Endothelial cell of umbilical vein (primary cell): ENCODE measurements around the gene ACADVL. TPM values are rescaled to one million over a fixed set of nuclear protein-coding genes. Genes with fewer than 3 reads are reported as not detected.

ENCODE experiments used
- BruUV-seq: library from RNA; stranded (reverse); fragments of 400-500 nt; replicated peaks from 2 replicates; lab custom pipeline; 2021; lab: Mats Ljungman, UMichigan
- CTCF ChIA-PET: fragments of 300-600, 350-600 bp; sonication (Branson Sonifier 250); formaldehyde crosslinking; loops from one replicate; lab custom pipeline; 2021; ENCODE audit warnings: antibody characterized with exemption, inconsistent platforms; lab: Charles Lee
- POLR2A ChIA-PET: fragments of 300-600, 350-600 bp; sonication (Branson Sonifier 250); formaldehyde crosslinking; loops from one replicate; lab custom pipeline; 2021; ENCODE audit warnings: antibody characterized with exemption, inconsistent platforms; lab: Charles Lee
- DNase-seq: peaks from one replicate; pipeline ENCODE4 v3.0.0-alpha.2; 2011; ENCODE audit warnings: low read depth, low spot score
- FAIRE-seq: peaks from 2 replicates; lab custom pipeline; 2011; peaks lifted over from hg19 to GRCh38; lab: Jason Lieb, UNC
- H2AFZ ChIP-seq: 2 replicates; pipeline ENCODE4 v1.6.0; 2012; ENCODE audit warnings: low read depth, low read length, control low read depth, inconsistent platforms
- H3K27ac ChIP-seq: 2 replicates; pipeline ENCODE4 v1.5.1; 2011; ENCODE audit warnings: low read depth, mild to moderate bottlenecking, control low read depth, low read length, moderate library complexity; ENCODE audit not compliant: insufficient read depth
- H3K27me3 ChIP-seq, 2 experiments: 2 replicates each; pipeline versions ENCODE4 v1.6.0 to v1.6.1; 2011; ENCODE audit warnings: low read length in 2 of 2, mixed read lengths in 1 of 2; ENCODE audit not compliant: control insufficient read depth in 2 of 2, insufficient read depth in 2 of 2
- H3K36me3 ChIP-seq, 2 experiments: 2 replicates in 1 of 2; 3 replicates in 1 of 2; pipeline ENCODE4 v1.5.1; 2011; ENCODE audit warnings: low read length in 2 of 2, mild to moderate bottlenecking in 1 of 2, moderate library complexity in 1 of 2; ENCODE audit not compliant: control insufficient read depth in 2 of 2, insufficient read depth in 2 of 2; ENCODE audit errors: extremely low read depth in 1 of 2
- H3K4me1 ChIP-seq: 3 replicates; pipeline ENCODE4 v1.5.1; 2011; ENCODE audit warnings: mild to moderate bottlenecking, low read length; ENCODE audit not compliant: control insufficient read depth, insufficient read depth; ENCODE audit errors: extremely low read depth
- H3K4me2 ChIP-seq: 2 replicates; pipeline ENCODE4 v1.6.1; 2011; ENCODE audit warnings: low read length, control low read depth, mixed read lengths; ENCODE audit not compliant: insufficient read depth
- H3K4me3 ChIP-seq, 3 experiments: fragments of 200-600 bp in 1 of 3; sonication (generic), shearing (Covaris generic) in 1 of 3; replicated peaks in 1 of 3; 2 replicates each; pipeline ENCODE4 v1.5.1; 2011 to 2016; ENCODE audit warnings: control low read depth in 3 of 3, low read length in 3 of 3, mild to moderate bottlenecking in 2 of 3, inconsistent platforms in 1 of 3, low read depth in 1 of 3, moderate library complexity in 1 of 3; ENCODE audit not compliant: insufficient read depth in 1 of 3
- H3K79me2 ChIP-seq: 2 replicates; pipeline ENCODE4 v1.6.0; 2012; ENCODE audit warnings: low read length, inconsistent platforms; ENCODE audit not compliant: control insufficient read depth, insufficient read depth
- H3K9ac ChIP-seq: replicated peaks from 2 replicates; pipeline ENCODE3; 2011; ENCODE audit warnings: low read length, control low read depth; ENCODE audit not compliant: insufficient read depth; ENCODE audit errors: extremely low read depth
- H3K9me1 ChIP-seq: replicated peaks from 3 replicates; pipeline ENCODE4 v1.6.0; 2011; ENCODE audit warnings: mild to moderate bottlenecking, low read length; ENCODE audit not compliant: control insufficient read depth, insufficient read depth; ENCODE audit errors: extremely low read depth
- H3K9me3 ChIP-seq: replicated peaks from 2 replicates; pipeline ENCODE4 v1.5.1; 2012; ENCODE audit warnings: low read length, inconsistent platforms; ENCODE audit not compliant: control insufficient read depth, insufficient read depth
- H4K20me1 ChIP-seq: replicated peaks from 2 replicates; pipeline ENCODE3; 2011; ENCODE audit warnings: mild to moderate bottlenecking, low read length; ENCODE audit not compliant: control insufficient read depth, insufficient read depth; ENCODE audit errors: extremely low read depth
- CTCF ChIP-seq, 2 donors: IDR thresholded peaks; 1 replicate in 1 of 2; 2 replicates in 1 of 2; pipeline ENCODE4 v1.5.1; 2011; ENCODE audit warnings: low read length in 2 of 2, mild to moderate bottlenecking in 2 of 2, moderate library complexity in 2 of 2, control low read depth in 1 of 2, inconsistent platforms in 1 of 2, low read depth in 1 of 2; ENCODE audit not compliant: insufficient read depth in 1 of 2; ENCODE audit errors: extremely low read depth in 1 of 2
- EZH2 ChIP-seq: IDR thresholded peaks from 2 replicates; pipeline ENCODE4 v1.6.1; 2012; ENCODE audit warnings: borderline replicate concordance, low read depth, mild to moderate bottlenecking, moderate library complexity, low read length, inconsistent platforms; ENCODE audit not compliant: severe bottlenecking
- FOS ChIP-seq: IDR thresholded peaks from 2 replicates; pipeline ENCODE4 v1.6.1; 2011; ENCODE audit warnings: mild to moderate bottlenecking, low read length, moderate library complexity, borderline replicate concordance; ENCODE audit not compliant: insufficient read depth
- GATA2 ChIP-seq: IDR thresholded peaks from 2 replicates; pipeline ENCODE4 v1.7.0; 2011; ENCODE audit warnings: low read depth, mild to moderate bottlenecking, moderate library complexity, mixed read lengths, low read length; ENCODE audit not compliant: insufficient read length, insufficient read depth
- JUN ChIP-seq: IDR thresholded peaks from 2 replicates; pipeline ENCODE4 v1.6.1; 2011; ENCODE audit warnings: borderline replicate concordance, low read depth; ENCODE audit not compliant: insufficient read length, insufficient read depth
- MAX ChIP-seq: IDR thresholded peaks from 2 replicates; pipeline ENCODE4 v1.6.1; 2011; ENCODE audit not compliant: insufficient read depth, insufficient read length
- MYC ChIP-seq: IDR thresholded peaks from one replicate; pipeline ENCODE4 v1.6.1; 2011; ENCODE audit warnings: mild to moderate bottlenecking, low read depth, low read length
- POLR2A ChIP-seq: IDR thresholded peaks from 2 replicates; pipeline ENCODE4 v1.6.1; 2012; ENCODE audit warnings: low read depth, mild to moderate bottlenecking, control low read depth, low read length
- dilution Hi-C: fragments of 300-500 bp; cut with MboI; formaldehyde crosslinking; loops from one replicate; pipeline ENCODE4 v1.15.0; 2019; ENCODE audit warnings: low sequenced_read_pairs; ENCODE audit not compliant: extremely low pct_ligation_motif_present
- intact Hi-C: fragments of 100-400 bp; cut with micrococcal nuclease; formaldehyde crosslinking; loops from one replicate; pipeline ENCODE4 v1.10.0; 2022
- polyA plus RNA-seq, 4 experiments: library from polyadenylated mRNA; depleted of rRNA in 3 of 4; stranded (reverse) in 3 of 4; unstranded in 1 of 4; fragments of >200 nt; gene quantifications; 2 replicates each; pipeline versions ENCODE4 v1.2.1 to v1.2.3, GENCODE V29; 2011 to 2012; ENCODE audit warnings: missing spikeins in 1 of 4
- total RNA-seq: library from RNA; stranded (reverse); gene quantifications from 2 replicates; pipeline ENCODE4 v1.2.3, GENCODE V29; 2021

ACADVL gene
- total and polyA plus RNA-seq, 2 donors (not counting 3 experiments of a cell fraction or from before 2014, with no cell fraction given), result 308 to 376 TPM

GRCh38 chr17:7237266-7237760 lies 17.6 kb downstream of the ACADVL start:
- no peak for TF ChIP-seq POLR2A
- TF ChIP-seq MYC, result no peak
- TF ChIP-seq GATA2, result no peak
- no peak for TF ChIP-seq CTCF (IDR thresholded peaks at IDR 0.05; ENCODE audit: extremely low read depth in 1 of 2, insufficient read depth in 1 of 2, low read depth in 1 of 2, low read length in 2 of 2)
- TF ChIP-seq FOS, result no peak
- TF ChIP-seq JUN, result no peak
- TF ChIP-seq MAX, result no peak
- TF ChIP-seq EZH2, result no peak
- Histone ChIP-seq H4K20me1 (peaks cover under 1% of the 10 kb centered on the region), H3K9ac (peak overlapping the region; percentile 14), H3K79me2 (peaks cover 68% of the 10 kb centered on the region), H3K4me2 (peak overlapping the region; percentile 64), H2AFZ (no peak overlapping the region), H3K27ac (no peak overlapping the region), H3K9me1 (no peaks in the 10 kb centered on the region), H3K4me1 (peaks cover 32% of the 10 kb centered on the region), H3K36me3 (peaks cover 15 to 24% of the 10 kb centered on the region in 2 experiments), H3K27me3 (no peaks in the 10 kb centered on the region), H3K4me3 (peak overlapping the region; percentile 41 to 96 (median 53)), H3K9me3 (no peaks in the 10 kb centered on the region)
- no TSS peak for BruUV-seq
- intact Hi-C loops, result loop anchor here (5.0 kb wide), 1 partner anchor 620 kb away; the partner anchor contains the start of genes CYB5D1, NAA38 and TMEM88
- dilution Hi-C loops, result no loop called here
- POLR2A ChIA-PET, result no interaction called here
- DNase-seq, result peak; percentile 17
- peak; percentile 55 for FAIRE-seq
- CTCF ChIA-PET, result interaction anchor here (0.7 to 3.4 kb wide), 5 partner anchors 16 to 324 kb away, joined by 3 to 34 read pairs (median 3); partner anchors contain the start of genes ACADVL, DLG4 and SLC2A4
